ENCODE measurements around the gene OR8S1.

The OR8S1 gene

DNA sequence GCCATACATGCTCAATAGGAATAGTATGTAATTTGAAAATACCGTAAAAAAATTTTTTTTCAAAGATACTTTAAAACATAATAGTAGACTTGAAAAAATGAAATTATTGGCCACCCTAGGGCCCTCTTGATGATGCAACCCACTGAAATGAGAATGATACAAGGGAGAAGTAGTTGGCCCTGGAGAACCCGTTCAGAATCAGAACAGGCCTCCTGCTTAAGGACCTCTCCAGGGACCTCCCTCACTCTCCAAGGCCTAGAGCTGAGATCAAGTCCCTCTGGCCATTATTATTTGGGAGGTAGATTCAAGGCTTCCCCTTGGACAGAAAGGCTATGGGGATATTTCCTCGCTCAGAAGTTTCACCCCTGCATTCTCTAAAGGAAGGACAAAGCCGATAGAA lies 32.5 kb downstream of the OR8S1 start:
- no peak for DNase-seq

DNA sequence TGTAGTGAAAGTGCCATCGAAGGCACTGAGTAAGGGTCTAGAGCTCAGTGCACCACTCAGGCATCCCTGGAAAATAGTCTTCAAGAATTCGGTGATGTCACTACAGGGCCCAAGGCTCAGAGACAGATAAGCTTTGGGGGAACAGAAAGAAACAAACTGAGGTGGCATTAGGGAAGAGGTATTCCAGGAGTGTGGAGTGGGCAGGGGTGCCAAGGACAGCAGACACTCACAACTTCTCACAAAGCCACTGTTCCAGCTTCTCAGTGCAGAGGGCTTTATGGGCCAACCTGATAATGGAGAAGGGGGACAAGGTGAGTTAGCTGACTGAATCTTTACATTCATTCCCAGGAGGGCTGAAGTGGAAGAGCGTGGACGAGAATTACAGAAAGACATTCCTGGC lies 42.3 kb downstream of the OR8S1 start:
- DNase-seq: no peak

DNA sequence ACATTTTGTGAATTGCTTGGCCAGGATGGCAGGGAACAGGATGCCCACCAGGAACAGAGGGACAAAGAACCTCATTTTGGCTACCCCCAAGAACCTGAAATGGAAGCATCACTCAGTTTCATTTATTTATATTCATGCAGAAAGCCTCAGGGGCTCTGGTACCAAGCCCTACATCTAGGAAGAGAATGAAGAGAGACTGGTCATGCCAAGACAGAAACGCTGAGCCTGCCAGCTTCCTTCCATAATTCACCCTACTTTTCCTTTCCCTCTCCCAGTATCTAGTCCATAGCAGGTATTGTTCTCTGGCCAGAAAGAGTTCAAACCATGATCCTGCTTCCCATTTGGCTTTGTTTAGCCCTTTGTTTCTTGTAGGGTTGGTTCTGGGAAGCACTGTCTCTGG lies 44.5 kb downstream of the OR8S1 start, which contains the start of gene LALBA:
Gene LALBA, minus strand, starts transcription at position 101 of the 400 bp plus-strand sequence. Its CDS starts 26 bp downstream, at position 75.
- no peak for DNase-seq

DNA sequence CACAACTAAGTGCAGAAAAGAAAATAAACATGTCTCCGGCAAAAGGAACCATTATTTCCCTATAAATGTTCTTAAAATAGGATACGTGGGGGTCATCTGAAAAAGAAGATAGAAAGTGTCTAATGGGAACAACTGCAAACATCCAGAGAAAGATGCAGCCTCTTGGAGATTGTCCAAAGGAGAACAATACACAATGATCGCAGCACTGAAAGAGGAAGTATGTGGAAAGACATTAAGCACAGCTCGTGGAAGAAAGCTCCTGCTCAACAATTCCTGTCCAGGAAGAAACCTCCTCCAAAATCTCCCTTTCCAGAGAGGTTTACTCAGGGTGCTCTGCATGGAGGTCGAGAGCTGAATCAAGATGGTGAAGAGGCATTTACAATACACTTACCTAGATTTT lies 46.9 kb downstream of the OR8S1 start:
- DNase-seq: no peak
